GM18517 (cell line): ENCODE data around the gene PDE3B.
"Not testable (repeated sequence)": the region's sequence is repeated elsewhere in the genome, so short reads cannot be mapped to it uniquely, and the experiment has no call there.

Experiments used
- ATAC-seq: cut with Tn5 transposase; IDR thresholded peaks from one replicate; pipeline ENCODE4 v1.9.1; 2021; ENCODE audit warnings: mild to moderate bottlenecking, moderate library complexity; ENCODE audit not compliant: unreplicated experiment

Gene PDE3B

DNA sequence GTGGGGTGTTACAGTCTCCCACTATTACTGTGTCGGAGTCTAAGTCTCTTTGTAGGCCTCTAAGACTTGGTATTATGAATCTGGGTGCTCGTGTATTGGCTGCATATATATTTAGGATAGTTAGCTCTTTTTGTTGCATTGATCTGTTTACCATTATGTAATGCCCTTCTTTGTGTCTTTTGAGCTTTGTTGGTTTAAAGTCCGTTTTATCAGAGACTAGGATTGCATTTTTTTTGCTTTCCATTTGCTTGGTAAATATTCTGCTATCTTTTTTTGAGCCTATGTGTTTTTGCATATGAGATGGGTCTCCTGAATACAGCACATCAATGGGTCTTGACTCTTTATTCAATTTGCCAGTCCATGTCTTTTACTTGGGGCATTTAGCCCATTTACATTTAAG lies 97.6 kb downstream of the PDE3B start:
- no peak for ATAC-seq

DNA sequence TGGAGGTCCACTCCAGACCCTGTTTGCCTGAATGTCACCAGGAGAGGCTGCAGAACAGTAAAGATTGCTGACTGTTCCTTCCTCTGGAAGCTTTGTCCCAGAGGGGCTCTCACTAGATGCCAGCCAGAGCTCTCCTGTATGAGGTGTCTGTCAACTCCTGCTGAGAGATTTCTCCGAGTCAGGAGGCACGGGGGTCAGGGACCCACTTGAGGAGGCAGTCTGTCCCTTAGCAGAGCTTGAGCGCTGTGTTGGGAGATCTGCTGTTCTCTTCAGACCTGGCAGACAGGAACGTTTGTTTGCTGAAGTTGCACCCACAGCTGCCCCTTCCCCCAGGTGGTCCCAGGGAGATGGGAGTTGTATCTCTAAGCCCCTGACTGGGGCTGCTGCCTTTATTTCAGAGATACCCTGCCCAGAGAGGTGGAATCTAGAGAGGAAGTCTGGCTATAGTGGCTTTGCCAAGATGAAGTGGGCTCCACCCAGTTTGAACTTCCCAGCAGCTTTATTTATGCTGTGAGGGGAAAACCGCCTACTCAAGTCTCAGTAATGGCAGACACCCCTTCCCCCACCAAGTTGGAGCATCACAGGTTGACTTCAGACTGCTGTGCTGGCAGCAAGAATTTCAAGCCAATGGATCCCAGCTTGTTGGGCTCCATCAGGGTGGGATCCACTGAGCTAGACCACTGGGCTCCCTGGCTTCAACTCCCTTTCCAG lies 99.4 kb downstream of the PDE3B start:
- no peak for ATAC-seq

DNA sequence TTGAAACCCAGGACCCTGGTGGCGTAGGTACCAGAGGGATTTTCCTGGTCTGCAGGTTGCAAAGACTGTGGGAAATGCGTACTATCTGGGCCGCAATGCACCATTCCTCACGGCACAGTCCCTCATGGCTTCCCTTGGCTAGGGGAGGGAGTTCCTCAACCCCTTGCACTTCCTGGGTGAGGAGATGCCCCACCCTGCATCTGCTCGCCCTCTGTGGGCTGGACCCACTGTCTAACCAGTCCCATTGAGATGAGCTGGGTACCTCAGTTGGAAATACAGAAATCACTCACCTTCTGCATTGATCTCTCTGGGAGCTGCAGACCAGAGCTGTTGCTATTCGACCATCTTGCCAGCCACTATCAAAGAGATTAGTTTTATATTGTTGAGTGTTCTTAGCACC lies 100.1 kb downstream of the PDE3B start:
- ATAC-seq = not testable (repeated sequence)

DNA sequence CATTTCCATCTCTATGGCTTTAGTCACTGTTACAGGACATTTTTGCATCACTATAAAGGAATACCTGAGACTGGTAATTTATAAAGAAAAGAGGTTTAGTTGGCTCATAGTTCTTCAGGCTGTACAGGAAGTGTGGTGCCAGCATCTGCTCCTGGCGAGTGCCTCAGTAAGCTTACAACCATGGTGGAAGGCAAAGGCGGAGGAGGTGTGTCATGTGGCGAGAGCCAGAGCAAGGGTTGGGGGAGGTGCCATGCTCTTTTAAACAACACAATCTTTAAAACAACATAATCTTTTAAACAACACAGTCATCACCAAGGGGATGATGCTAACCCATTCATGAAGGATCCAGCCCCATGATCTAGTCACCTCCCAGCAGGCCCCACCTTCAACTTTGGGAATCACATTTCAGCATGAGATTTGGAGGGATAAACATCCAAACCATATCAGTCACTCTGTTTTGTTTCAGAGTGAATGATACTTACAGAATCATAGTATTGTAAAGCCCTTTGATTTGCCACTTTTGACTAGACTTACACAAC lies 103.3 kb downstream of the PDE3B start:
- no peak for ATAC-seq

DNA sequence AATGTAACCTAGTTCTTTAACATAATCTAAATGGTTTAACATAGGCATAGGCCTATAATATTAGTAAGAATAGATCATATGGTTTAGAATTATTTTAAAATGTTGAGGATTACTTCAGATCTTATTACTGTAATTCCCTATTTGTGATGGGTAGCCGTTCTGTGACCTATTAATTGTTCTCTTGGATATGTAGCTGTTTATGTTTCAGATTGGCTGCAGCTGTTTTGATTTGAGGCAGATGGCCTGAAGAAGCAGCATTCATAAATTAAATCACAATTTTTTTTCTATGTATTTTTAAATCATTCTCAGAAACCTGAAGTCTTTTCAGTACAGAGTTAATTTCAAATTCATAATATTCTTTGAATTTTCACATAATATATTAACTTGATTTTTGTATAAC lies 104.5 kb downstream of the PDE3B start:
- ATAC-seq = no peak

DNA sequence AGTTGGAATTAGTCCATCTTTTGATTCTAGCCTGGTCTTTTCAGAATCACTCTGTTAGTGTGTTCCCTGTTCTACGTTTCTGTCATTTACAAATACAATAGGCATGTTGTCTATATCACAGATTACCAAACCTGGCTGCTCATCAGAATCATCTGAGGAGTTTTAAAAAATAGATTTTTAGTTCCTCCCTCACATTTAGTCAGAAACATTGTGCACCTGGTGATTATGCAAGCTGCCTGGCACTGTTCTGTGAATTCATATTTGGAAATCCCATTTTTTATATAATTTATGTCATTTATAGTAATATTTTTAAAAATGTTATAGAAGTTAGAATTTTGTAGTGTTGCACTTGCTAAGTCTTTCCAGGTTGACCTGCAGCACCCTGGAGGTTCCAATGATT lies 107.3 kb downstream of the PDE3B start:
- ATAC-seq = no peak

DNA sequence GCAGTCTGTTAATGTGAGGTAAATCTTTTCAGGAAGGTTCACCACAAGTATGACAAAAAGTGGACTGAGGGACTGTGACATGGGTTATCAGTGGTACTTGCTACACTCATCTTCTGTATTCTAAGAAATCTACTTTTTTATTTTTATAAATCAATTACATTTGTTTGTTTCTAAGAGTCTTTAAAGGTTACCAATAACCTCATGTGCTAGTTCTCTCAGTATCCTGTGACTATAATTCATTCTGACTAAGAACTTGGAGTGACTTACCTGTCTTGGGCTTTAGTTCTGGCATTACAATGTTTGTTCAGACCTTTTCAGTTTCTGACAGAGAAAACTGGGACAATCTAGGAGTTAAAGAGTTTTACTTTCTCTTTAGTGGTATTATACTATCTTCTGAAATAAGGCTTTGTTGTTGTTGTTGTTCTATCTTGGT lies 108.4 kb downstream of the PDE3B start:
- no peak for ATAC-seq

DNA sequence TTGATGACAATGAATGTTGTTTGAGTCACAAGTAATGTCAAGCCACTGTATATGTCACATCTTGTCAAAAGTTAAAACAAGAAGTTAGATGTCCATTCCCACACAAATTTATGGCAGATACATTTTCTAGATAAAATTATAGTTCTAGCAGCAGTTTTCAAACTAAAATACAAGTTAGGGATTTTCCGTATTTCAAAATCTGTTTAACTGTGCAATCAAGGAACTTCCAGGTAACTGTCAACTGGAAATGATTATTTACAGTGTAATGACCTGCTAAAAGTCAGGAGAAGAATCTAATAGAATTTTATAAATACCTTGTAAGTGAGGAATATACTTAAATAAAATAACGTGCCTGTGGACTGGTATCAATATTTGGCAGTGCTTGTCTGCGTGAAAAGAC lies 111.5 kb downstream of the PDE3B start:
- no peak for ATAC-seq

DNA sequence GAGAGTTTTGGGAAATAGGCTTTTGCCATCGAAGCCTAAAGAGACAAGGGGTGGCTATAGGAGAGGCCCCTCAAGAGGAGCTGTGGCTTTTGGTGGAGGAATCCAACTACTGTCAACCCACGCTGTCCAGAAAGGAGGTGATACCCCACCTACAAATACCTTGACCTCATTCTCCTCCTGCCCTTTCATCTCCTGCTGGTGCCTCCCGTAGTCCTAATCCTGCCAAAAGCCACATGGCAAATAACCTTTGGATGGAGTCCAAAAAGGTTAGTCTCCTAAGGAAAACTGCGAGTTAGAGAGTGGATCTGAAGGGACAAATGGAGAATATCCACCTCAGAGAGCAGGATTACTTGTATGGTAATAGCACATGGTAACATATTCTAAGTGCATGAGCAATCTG lies 112.7 kb downstream of the PDE3B start:
- ATAC-seq = no peak

DNA sequence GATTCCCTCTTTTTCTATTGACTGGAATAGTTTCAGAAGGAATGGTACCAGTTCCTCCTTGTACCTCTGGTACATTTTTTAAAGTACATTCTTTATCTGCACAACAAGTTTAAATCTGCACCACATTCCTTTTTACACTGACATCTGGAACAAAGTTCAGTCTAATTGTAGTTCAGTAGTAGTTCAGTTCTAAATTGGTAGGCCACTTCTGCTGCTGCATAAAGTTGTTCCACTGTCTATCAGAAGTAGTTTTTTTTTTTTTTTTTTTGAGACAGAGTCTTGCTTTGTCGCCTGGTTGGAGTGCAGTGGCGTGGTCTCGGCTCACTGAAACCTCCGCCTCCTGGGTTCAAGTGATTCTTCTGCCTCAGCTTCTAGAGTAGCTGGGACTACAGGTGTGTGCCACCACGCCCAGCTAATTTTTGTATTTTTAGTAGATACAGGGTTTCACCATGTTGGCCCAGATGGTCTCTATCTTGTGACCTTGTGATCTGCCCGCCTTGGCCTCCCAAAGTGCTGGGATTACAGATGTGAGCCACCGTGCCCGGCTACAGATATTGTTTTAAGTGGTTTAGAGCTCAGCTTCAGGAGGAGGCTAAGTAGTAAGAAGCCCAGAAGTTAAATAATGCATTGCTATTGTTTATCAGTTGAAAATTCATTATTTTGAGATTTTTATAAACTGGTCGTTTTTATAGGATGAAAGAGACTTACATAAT lies 115.9 kb downstream of the PDE3B start:
- ATAC-seq = not testable (repeated sequence)

DNA sequence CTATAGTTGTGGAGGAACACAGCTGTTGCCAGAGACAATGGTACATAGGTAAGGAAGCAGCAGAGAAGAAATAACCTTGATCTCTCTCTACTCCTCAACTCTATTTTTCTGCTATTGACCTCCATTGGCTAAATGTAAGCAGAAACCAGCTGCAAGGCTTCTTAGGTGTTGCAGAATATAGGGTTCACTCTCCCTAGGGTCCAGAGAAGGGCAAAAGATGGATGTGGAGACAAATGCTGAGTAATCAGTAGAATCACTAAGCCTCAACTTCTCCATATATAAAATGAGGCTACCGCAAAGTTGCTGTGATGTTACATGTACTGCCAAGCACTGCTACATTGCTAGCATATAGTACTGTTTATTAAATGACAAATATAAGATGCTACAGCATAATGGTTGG lies 120.6 kb downstream of the PDE3B start:
- ATAC-seq = no peak

DNA sequence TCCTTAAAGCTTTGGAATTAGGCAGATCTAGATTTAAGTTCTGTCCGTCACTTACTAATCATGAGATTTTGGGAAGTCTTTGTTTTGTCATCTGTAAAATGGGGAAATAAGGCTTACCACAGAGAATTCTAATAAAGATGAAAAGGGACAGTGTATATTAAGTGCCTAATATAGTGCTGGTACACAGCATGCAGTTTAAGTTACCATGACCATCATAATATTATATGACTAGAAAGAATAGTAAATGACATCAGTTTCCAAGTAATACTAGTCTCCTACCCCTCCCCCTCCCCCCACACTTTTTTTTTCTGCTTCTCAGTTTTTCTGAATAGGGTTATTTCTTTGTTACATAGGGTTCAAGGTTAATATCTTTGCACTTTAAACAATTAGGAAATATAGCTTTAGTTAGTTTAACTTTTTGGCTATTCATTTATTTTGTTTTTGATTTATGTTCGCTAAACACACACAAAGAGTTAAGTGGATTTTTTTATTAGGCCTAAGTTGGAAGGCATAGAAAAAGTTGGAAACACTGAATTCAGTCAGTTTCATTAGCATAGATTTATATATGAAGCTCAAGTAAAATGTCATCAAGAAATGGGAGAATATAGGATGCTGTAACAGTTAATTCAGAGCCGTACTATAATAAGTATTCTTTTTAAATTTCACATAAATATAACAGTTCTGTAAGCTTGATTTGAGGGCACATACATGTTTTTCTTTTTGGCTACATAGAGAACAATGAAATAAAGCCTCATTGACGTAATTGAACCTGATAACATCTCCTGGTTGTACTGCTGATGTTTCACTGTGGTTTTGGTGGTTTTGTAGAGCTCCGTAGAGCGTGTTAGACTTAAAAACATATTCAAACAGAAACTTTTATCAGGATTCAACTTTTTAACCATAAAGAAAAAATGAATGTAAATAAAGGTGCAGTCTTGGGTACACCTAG lies 121.2 kb downstream of the PDE3B start:
- peak; percentile 94 for ATAC-seq

DNA sequence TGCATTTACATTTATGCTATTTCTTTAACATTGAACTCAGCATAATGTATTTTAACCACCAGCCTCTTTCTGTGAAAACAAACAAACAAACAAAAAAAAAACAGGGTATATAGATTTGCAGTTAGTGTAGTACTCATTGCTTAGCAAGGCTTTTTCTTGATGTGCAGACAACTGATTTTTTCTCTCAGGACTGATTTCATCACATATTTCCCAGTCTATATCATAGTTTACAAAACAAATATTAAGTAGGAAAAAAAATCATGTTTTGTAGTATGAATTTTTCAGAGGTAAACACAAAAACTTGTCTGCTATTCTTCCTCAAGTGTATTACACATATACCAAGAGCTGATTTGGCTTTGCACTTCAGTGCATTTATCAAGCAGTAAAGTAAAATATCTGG lies 123.0 kb downstream of the PDE3B start:
- no peak for ATAC-seq

DNA sequence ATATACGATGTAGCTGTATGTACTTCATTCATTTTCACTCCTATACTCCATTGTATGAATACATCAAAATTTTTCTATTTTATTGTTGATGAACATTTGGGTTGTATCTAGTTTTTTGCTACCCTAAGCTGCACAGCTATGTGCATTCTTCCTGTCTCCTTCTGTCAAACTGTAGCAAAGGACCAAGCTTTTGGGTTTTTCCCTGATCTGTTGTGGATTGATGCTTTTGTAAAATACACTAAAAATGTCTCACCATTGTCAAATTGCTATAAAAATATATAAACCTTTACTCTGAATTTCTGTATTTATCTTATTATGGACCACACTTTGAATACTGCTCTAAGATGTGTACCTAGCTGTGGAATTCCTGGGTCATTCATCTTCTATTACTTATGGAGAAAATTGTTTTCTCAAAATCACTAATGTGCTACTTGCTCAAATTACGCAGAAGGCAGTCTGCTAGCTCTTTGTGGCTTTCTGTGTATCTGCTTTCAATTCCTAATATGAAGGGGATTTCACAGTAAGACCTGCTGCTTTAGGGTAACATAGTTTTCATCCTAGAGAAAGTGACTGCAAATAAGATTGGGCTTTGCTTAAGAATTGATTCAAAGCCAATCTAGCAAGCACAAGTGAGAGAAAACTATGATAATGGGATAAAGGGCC lies 125.1 kb downstream of the PDE3B start:
- ATAC-seq = no peak

DNA sequence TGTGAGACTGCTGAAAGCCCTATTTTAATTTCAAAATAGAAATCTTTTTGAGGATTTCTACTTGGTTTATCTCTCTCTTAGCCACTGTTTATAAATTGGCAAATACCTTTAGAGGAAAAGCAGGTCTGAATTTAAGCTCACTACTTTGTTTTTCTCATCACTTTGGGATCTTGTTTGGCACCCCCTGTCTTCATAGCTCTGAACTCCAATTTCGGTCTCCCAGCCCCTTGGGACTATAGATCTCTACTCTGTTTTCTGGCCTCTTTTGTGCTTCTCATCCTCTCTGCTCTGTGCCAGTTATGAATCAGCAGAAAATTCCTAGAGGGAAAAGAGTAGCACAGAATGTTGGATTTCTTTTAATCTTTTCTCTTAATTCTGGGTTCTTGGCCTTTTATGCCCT lies 130.2 kb downstream of the PDE3B start:
- no peak for ATAC-seq

DNA sequence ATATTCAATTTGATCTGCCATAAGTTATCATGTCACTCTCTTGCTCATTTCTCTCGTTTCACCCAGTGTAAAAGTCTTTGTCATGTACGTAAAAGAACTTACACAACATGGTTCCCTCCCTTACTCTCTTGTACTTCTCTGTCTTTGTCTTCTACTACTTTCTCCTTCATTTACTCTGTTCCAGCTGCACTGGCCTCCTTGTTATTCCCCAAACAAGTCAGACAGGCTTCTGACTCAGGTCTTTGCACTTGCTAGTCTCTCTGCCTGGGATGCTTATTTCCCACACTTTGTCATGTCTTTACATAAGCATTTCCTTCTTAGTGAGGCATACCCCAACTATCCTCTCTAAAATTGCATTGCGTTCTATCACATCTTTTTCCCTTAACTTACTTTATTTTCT lies 131.1 kb downstream of the PDE3B start:
- ATAC-seq = no peak

DNA sequence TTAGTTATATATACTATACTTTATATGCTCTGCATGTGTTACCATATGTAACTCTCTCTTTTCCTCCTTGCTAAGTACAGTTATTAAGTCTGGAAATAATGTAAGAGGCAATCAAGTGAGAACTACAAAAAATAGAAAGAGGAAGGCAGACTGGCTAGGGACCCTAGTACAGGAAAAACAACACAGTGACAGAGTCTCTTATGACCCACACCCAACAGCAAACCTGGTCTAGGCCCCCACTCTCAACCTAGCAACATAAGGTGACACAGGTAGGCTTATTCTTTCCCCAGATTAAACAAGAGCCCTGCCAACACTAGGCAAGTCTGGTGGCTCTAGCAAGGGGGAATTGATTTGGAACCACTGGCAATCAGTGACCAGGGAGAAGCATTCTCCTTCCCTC lies 132.3 kb downstream of the PDE3B start:
- ATAC-seq = no peak

DNA sequence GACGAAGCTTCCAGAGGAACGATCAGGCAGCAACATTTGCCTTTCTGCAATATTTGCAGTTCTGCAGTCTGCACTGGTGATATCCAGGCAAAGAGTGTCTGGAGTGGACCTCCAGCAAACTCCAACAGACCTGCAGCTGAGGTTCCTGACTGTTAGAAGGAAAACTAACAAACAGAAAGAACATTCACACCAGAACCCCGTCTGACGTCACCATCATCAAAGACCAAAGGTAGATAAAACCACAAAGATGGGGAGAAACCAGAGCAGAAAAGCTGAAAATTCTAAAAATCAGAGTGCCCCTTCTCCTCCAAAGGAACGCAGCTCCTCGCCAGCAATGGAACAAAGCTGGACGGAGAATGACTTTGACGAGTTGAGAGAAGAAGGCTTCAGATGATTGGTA lies 134.9 kb downstream of the PDE3B start:
- ATAC-seq = not testable (repeated sequence)

DNA sequence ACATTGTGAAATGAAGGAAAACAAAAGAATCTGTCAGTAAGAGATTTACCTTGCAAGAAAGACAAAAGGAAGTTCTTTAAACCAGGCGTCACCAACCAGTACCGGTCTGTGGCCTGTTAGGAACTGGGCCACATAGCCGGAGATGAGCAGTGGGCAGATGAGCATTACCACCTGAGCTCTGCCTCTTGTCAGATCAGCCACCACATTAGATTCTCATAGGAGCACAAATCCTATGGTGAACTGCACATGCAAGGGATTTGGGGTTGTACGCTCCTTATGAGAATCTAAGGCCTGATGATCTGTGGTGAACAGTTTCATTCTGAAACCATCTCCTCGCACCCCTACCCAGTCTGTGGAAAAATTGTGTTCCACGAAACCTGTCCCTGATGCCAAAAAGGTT lies 140.2 kb downstream of the PDE3B start:
- no peak for ATAC-seq

DNA sequence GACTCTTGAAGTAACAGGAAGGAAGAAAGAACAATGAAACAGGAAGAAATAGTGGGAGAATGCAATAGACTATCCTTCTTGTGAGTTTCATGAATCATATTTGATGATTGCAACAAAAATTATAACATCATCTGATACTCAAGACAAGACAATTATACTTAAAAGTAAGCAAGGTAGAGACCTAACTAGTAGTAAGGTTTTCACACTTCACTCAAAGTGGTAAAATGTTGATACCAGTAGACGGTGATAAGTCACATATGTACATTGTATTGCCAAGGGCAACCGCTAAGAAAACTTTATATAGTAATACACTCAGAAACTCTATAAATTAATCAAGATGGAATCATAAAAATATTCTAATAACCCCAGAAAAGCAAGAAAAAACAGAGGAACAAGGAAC lies 140.6 kb downstream of the PDE3B start:
- ATAC-seq = no peak
